ENCODE measurements around the gene AVPR1B. TPM values are rescaled to one million over a fixed set of nuclear protein-coding genes. Genes with fewer than 3 reads are reported as not detected.

The AVPR1B gene
- total and polyA plus RNA-seq, 8 donors: 0.08 to 0.11 (median 0.10) TPM; not detected in 5

- no peak overlapping the region for H3K4me3 ChIP-seq
- intact Hi-C loops (cut with DNase I): no loop called here
- TF ChIP-seq CTCF (IDR thresholded peaks at IDR 0.05): no peak
- H3K27me3 ChIP-seq: no peaks in the 10 kb centered on the region
- H3K27ac ChIP-seq: no peak overlapping the region
- no peak for ATAC-seq
- no peak for DNase-seq
- H3K36me3 ChIP-seq: no peaks in the 10 kb centered on the region
- H3K4me1 ChIP-seq: no peaks in the 10 kb centered on the region
- no peaks in the 10 kb centered on the region for H3K9me3 ChIP-seq
Measured at GRCh38 chr1:206079135-206079534, 38.1 kb downstream of the AVPR1B start.

GRCh38 chr1:206075786-206076755, 41.1 kb downstream of the AVPR1B start:
- no peaks in the 10 kb centered on the region for H3K36me3 ChIP-seq
- DNase-seq (no peak), ATAC-seq (no peak)
- H3K27ac ChIP-seq: no peak overlapping the region
- H3K27me3 ChIP-seq: no peaks in the 10 kb centered on the region
- no peaks in the 10 kb centered on the region for H3K4me1 ChIP-seq
- no peak for TF ChIP-seq CTCF (IDR thresholded peaks at IDR 0.05)
- no peaks in the 10 kb centered on the region for H3K9me3 ChIP-seq
- intact Hi-C loops (cut with DNase I): no loop called here
- H3K4me3 ChIP-seq: no peak overlapping the region

GRCh38 chr1:206074839-206075238, 42.3 kb downstream of the AVPR1B start:
- no peak overlapping the region for H3K4me3 ChIP-seq
- no peaks in the 10 kb centered on the region for H3K27me3 ChIP-seq
- H3K27ac ChIP-seq: no peak overlapping the region
- H3K4me1 ChIP-seq: no peaks in the 10 kb centered on the region
- no peaks in the 10 kb centered on the region for H3K9me3 ChIP-seq
- no peak for TF ChIP-seq CTCF (IDR thresholded peaks at IDR 0.05)
- DNase-seq (no peak), ATAC-seq (no peak)
- no peaks in the 10 kb centered on the region for H3K36me3 ChIP-seq
- intact Hi-C loops (cut with DNase I): no loop called here

- Histone ChIP-seq H3K27me3 (no peaks in the 10 kb centered on the region), H3K9me3 (no peaks in the 10 kb centered on the region), H3K36me3 (no peaks in the 10 kb centered on the region), H3K4me1 (peaks cover 0 to 15% of the 10 kb centered on the region in 2 donors), H3K4me3 (no peak overlapping the region), H3K27ac (no peak overlapping the region)
- TF ChIP-seq CTCF (IDR thresholded peaks at IDR 0.05): no peak
- ATAC-seq: no peak
- intact Hi-C loops (cut with DNase I): no loop called here
- no peak for DNase-seq
Measured at GRCh38 chr1:206070627-206071304, 46.4 kb downstream of the AVPR1B start.

- Histone ChIP-seq H3K9me3 (no peaks in the 10 kb centered on the region), H3K27ac (peak overlapping the region in 1 of 2 donors; percentile 26), H3K36me3 (no peaks in the 10 kb centered on the region), H3K27me3 (no peaks in the 10 kb centered on the region), H3K4me1 (peaks cover 0 to 15% of the 10 kb centered on the region in 2 donors), H3K4me3 (no peak overlapping the region)
- no peak for DNase-seq
- no peak for TF ChIP-seq CTCF (IDR thresholded peaks at IDR 0.05)
- no peak for ATAC-seq
- intact Hi-C loops (cut with DNase I): no loop called here
Measured at GRCh38 chr1:206068314-206068713, 48.9 kb downstream of the AVPR1B start.

Data from left lung (tissue), 10 donors.